ENCODE measurements around the gene PLEK2.

- TF ChIP-seq CTCF (conservative IDR thresholded peaks at IDR 0.05) (no peak), EZH2 (IDR thresholded peaks at IDR 0.05; ENCODE audit: low read depth) (no peak)
Measured at GRCh38 chr14:67372833-67373232, 39.1 kb downstream of the PLEK2 start.
